GM10266 (cell line): ENCODE data around the gene PHF10.

Experiments
- DNase-seq: peaks from one replicate; pipeline ENCODE4 v3.0.0; 2012; ENCODE audit errors: extremely low spot score
- CTCF ChIP-seq: IDR thresholded peaks from 2 replicates; pipeline ENCODE4 v1.5.1; 2012; ENCODE audit warnings: mild to moderate bottlenecking, low read depth; ENCODE audit not compliant: control insufficient read depth, insufficient read depth; ENCODE audit errors: missing control alignments

PHF10 gene

GRCh38 chr6:169659820-169660610 is 64.3 kb downstream of the PHF10 start:
- no peak for TF ChIP-seq CTCF
- DNase-seq = no peak

DNA sequence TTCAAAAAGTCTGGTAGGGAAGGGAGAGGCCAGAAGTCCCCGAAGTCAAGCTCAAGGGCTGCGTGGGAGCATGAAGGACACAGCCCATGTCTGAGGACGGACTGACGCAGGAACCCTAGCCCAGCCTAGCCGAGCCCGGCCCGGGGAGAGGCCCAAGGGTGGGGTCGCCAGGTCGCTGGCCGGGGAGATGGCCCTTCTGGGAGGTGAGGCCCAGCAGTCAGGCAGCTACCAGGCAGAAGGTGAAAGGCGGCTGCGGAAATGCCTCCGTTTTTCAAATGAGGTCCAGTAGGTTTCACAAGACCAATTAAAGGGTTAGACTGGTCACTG is 67.1 kb downstream of the PHF10 start:
- no peak for DNase-seq
- TF ChIP-seq CTCF = no peak

DNA sequence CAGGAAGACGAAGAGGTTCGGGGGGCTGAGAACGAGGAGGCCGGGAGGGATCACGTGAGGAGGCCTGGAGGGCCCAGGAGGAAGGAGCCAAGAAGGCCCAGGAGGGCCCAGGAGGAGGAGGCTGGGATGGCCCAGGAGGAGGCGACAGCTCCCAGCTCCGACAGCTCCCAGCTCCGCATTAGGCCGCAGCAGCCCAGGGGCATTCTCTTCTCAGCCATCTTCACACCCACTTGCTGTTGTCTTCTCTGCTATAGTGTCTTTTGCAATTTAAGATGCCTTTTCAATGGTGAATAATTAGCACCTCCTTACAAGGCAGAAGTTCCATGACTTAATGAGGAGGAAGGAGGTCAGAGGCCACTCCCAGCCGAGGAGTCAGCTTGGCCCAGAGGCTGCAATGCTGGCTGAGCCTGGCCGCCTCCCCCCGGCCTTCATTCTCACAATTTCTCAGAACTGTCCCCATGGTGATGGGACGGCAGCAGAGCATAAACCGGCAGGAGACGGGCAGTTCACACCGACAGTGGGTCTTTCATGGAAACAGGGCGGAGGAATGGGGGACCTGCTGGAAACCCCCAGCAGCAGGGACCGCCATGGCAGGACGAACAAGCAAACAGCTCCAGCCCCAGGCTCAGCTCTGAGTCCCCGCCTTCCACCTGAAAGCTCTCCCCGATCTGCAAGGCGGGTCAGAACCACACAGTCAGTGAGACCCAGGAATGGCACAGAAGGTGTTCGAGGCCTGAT is 67.6 kb downstream of the PHF10 start:
- no peak for TF ChIP-seq CTCF
- no peak for DNase-seq

DNA sequence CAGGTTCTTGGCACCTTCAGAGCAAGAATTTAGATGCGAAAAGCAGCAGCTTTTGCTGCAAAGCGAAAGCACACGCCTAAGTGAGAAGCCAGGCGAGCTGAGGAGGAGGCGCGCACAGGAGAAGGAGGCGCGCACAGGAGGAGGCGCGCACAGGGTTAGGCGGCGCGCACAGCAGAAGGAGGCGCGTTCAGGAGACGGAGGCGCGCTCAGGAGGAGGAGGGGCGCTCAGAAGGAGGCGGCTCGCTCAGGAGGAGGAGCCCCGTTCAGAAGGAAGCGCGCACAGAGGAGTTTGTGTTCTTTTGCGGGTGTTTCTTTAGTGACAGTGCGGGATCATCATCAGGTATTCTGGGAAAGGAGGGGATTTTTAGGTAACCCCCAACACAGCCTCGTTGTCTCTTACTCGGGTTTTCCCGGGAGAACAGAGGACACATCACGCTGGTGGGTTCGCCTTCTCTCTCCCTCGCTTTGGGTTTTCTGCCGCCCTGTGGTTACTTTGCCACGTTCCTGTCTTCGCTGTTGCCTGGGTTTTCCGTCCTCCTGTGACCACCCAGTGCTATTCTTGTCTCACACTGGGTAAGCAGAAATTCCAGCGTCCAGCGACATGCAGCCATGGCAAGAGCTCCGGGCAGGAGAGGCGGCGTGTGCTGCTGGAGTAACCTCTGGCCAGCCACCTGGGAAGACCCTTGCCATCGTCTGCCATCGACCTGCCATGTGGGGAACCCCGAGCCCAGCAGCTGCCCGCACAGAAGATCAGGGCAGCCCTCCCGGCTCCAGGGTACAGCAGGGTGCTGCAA is 69.5 kb downstream of the PHF10 start:
- peak; percentile 34 for TF ChIP-seq CTCF

More for the DNA sequence above, 69.5 kb downstream of the PHF10 start:
- peak; percentile 74 for DNase-seq
